Cardiac fibroblast (primary cell): ENCODE data around the gene RO60.
A peak's percentile ranks its signal among the peaks of the same experiment; 100 is the strongest.

Experiments
- DNase-seq, 2 donors: peaks; one replicate each; pipeline versions ENCODE4 v3.0.0 to v3.0.0-alpha.2; 2010; ENCODE audit warnings: low read depth in 2 of 2
- H3K4me3 ChIP-seq, 2 donors: replicated peaks in 1 of 2; 1 replicate in 1 of 2; 2 replicates in 1 of 2; pipeline ENCODE4 v1.5.1; 2011; ENCODE audit warnings: low read depth in 2 of 2, low read length in 2 of 2, mild to moderate bottlenecking in 2 of 2, moderate library complexity in 1 of 2
- TF ChIP-seq, protein P1 (sequence below): IDR thresholded peaks from one replicate; pipeline ENCODE4 v1.5.1; 2011; ENCODE audit warnings: low read depth, mild to moderate bottlenecking, low read length, inconsistent platforms

Gene RO60

GRCh38 chr1:193104907-193105820, 45.8 kb downstream of the RO60 start, which contains the start of gene GLRX2:
Gene GLRX2, minus strand, starts transcription at chr1:193105414. Its CDS starts 32 bp downstream, at chr1:193105382.
- H3K4me3 ChIP-seq: peak within 1 kb of the TSS; percentile 74 to 82
- peak; percentile 87 to 90 for DNase-seq
- TF ChIP-seq, protein P1, sequence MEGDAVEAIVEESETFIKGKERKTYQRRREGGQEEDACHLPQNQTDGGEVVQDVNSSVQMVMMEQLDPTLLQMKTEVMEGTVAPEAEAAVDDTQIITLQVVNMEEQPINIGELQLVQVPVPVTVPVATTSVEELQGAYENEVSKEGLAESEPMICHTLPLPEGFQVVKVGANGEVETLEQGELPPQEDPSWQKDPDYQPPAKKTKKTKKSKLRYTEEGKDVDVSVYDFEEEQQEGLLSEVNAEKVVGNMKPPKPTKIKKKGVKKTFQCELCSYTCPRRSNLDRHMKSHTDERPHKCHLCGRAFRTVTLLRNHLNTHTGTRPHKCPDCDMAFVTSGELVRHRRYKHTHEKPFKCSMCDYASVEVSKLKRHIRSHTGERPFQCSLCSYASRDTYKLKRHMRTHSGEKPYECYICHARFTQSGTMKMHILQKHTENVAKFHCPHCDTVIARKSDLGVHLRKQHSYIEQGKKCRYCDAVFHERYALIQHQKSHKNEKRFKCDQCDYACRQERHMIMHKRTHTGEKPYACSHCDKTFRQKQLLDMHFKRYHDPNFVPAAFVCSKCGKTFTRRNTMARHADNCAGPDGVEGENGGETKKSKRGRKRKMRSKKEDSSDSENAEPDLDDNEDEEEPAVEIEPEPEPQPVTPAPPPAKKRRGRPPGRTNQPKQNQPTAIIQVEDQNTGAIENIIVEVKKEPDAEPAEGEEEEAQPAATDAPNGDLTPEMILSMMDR: no peak

DNA sequence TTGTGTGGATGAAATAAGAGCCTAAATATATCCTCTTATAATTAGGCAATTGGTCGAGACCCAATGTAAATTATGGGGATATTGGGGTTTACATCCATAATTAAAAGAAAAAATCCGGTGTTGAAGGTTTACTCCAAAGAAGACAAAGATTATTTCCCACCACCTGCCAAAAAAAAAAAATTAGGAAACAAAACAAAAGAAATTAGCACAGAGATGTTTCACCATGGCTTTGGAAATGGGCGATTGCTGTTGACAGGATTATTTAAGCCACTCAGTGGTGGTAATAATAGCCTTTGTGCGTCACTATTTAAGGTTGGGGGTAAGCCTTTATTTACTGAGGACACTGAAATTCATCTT, 46.4 kb downstream of the RO60 start:
- peak overlapping the region; percentile 50 to 82 for H3K4me3 ChIP-seq
- DNase-seq: no peak

DNA sequence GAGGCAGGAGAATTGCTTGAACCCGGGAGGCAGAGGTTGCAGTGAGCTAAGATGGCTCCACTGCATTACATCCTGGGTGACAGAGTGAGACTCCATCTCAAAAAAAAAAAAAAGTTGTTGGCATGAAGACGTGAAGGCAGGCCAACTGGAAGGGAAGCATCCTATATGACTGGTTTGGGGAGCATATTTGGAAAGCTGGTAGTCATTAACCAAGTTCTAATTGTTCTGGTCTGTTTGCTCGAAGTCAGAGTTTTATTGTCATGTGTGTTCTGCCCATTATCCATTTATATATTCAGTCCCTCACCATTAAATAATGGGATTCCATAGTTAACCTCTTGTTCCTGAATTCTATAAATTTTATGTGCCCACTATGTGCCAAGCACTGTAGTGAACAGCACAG, 49.1 kb downstream of the RO60 start:
- DNase-seq: no peak
- TF ChIP-seq, protein P1: no peak
- no peak overlapping the region for H3K4me3 ChIP-seq

More for the DNA sequence above, 46.4 kb downstream of the RO60 start:
- TF ChIP-seq, protein P1: no peak
